Measurements from ENCODE around the gene PDZD8. TPM values are rescaled to one million over a fixed set of nuclear protein-coding genes. Genes with fewer than 3 reads are reported as not detected.
A peak's percentile ranks its signal among the peaks of the same experiment; 100 is the strongest.

The PDZD8 gene
- total and polyA plus RNA-seq, 2 experiments from 2014 or later = 14.4 to 20.1 TPM

- H3K4me1 ChIP-seq (ENCODE audit: insufficient read depth) = peaks cover 12% of the 10 kb centered on the region
- peaks cover 9% of the 10 kb centered on the region for H3F3A ChIP-seq (ENCODE audit: insufficient read depth)
- H3K36me3 ChIP-seq (ENCODE audit: low read depth) = no peaks in the 10 kb centered on the region
- H3K9me3 ChIP-seq (ENCODE audit: low read depth) = no peaks in the 10 kb centered on the region
- TF ChIP-seq EZH2phosphoT487 (IDR thresholded peaks at IDR 0.05; ENCODE audit: insufficient read depth, low read depth) (no peak), EZH2 (IDR thresholded peaks at IDR 0.05; ENCODE audit: insufficient read depth, poor library complexity, severe bottlenecking) (no peak)
- no peaks in the 10 kb centered on the region for H3K9me2 ChIP-seq (ENCODE audit: insufficient read depth)
- in situ Hi-C loops (cut with MboI) = no loop called here
- no peaks in the 10 kb centered on the region for H3K27me3 ChIP-seq (replicated peaks; ENCODE audit: insufficient read depth)
- no peak overlapping the region for H3K4me3 ChIP-seq
- H3K4me2 ChIP-seq (ENCODE audit: unreplicated experiment) = peak overlapping the region; percentile 14
- no peak overlapping the region for H3K9ac ChIP-seq
- H3K79me2 ChIP-seq (ENCODE audit: insufficient read depth) = no peaks in the 10 kb centered on the region
- peak; percentile 77 for DNase-seq
- H4K20me1 ChIP-seq (ENCODE audit: insufficient read depth) = no peaks in the 10 kb centered on the region
- 0% methylated on average over 1 of the region's 1 CpG for WGBS, 2 experiments (ENCODE audit: low coverage in 1 of 2, low lambda C conversion rate in 2 of 2, missing lambda C conversion rate in 2 of 2)
- H2AFZ ChIP-seq = no peak overlapping the region
- no peak overlapping the region for H3K27ac ChIP-seq
These were observed 38.8 kb upstream of the PDZD8 start for GRCh38 chr10:117413928-117414618.

- H3K9me3 ChIP-seq (ENCODE audit: low read depth) = no peaks in the 10 kb centered on the region
- H3K4me3 ChIP-seq = no peak overlapping the region
- H3K4me1 ChIP-seq (ENCODE audit: insufficient read depth) = peaks cover 12% of the 10 kb centered on the region
- H3K4me2 ChIP-seq (ENCODE audit: unreplicated experiment) = no peak overlapping the region
- no peaks in the 10 kb centered on the region for H3K9me2 ChIP-seq (ENCODE audit: insufficient read depth)
- H3K79me2 ChIP-seq (ENCODE audit: insufficient read depth) = no peaks in the 10 kb centered on the region
- H3K27ac ChIP-seq = no peak overlapping the region
- no peaks in the 10 kb centered on the region for H3K27me3 ChIP-seq (replicated peaks; ENCODE audit: insufficient read depth)
- no peaks in the 10 kb centered on the region for H3K36me3 ChIP-seq (ENCODE audit: low read depth)
- H2AFZ ChIP-seq = no peak overlapping the region
- H3K9ac ChIP-seq = no peak overlapping the region
- WGBS, 2 experiments (ENCODE audit: low coverage in 1 of 2, low lambda C conversion rate in 2 of 2, missing lambda C conversion rate in 2 of 2) = 85 to 88% methylated on average over 5 of the region's 5 CpGs
- no peak for TF ChIP-seq EZH2 (IDR thresholded peaks at IDR 0.05; ENCODE audit: insufficient read depth, poor library complexity, severe bottlenecking)
- peaks cover 9% of the 10 kb centered on the region for H3F3A ChIP-seq (ENCODE audit: insufficient read depth)
- H4K20me1 ChIP-seq (ENCODE audit: insufficient read depth) = no peaks in the 10 kb centered on the region
- in situ Hi-C loops (cut with MboI) = no loop called here
- DNase-seq = no peak
These were observed 37.3 kb upstream of the PDZD8 start for GRCh38 chr10:117412469-117413010.

- no peaks in the 10 kb centered on the region for H3K9me2 ChIP-seq (ENCODE audit: insufficient read depth)
- H3K79me2 ChIP-seq (ENCODE audit: insufficient read depth) = no peaks in the 10 kb centered on the region
- 78 to 79% methylated on average over 8 of the region's 8 CpGs for WGBS, 2 experiments (ENCODE audit: low coverage in 1 of 2, low lambda C conversion rate in 2 of 2, missing lambda C conversion rate in 2 of 2)
- H2AFZ ChIP-seq = no peak overlapping the region
- no peak for DNase-seq
- in situ Hi-C loops (cut with MboI) = no loop called here
- TF ChIP-seq EZH2 (IDR thresholded peaks at IDR 0.05; ENCODE audit: insufficient read depth, poor library complexity, severe bottlenecking) (no peak), EZH2phosphoT487 (IDR thresholded peaks at IDR 0.05; ENCODE audit: insufficient read depth, low read depth) (no peak)
- no peaks in the 10 kb centered on the region for H3K27me3 ChIP-seq (replicated peaks; ENCODE audit: insufficient read depth)
- no peak overlapping the region for H3K4me3 ChIP-seq
- H3K9me3 ChIP-seq (ENCODE audit: low read depth) = no peaks in the 10 kb centered on the region
- no peaks in the 10 kb centered on the region for H3K36me3 ChIP-seq (ENCODE audit: low read depth)
- peaks cover 12% of the 10 kb centered on the region for H3K4me1 ChIP-seq (ENCODE audit: insufficient read depth)
- no peaks in the 10 kb centered on the region for H4K20me1 ChIP-seq (ENCODE audit: insufficient read depth)
- no peak overlapping the region for H3K27ac ChIP-seq
- H3F3A ChIP-seq (ENCODE audit: insufficient read depth) = peaks cover 9% of the 10 kb centered on the region
- no peak overlapping the region for H3K4me2 ChIP-seq (ENCODE audit: unreplicated experiment)
- H3K9ac ChIP-seq = no peak overlapping the region
These were observed 36.5 kb upstream of the PDZD8 start for GRCh38 chr10:117411479-117412399.

- TF ChIP-seq EZH2 (IDR thresholded peaks at IDR 0.05; ENCODE audit: insufficient read depth, poor library complexity, severe bottlenecking) (no peak), EZH2phosphoT487 (IDR thresholded peaks at IDR 0.05; ENCODE audit: insufficient read depth, low read depth) (no peak)
- Histone ChIP-seq H4K20me1 (ENCODE audit: insufficient read depth) (no peaks in the 10 kb centered on the region), H3K4me2 (ENCODE audit: unreplicated experiment) (no peak overlapping the region), H2AFZ (no peak overlapping the region), H3K9me3 (ENCODE audit: low read depth) (no peaks in the 10 kb centered on the region), H3K27me3 (replicated peaks; ENCODE audit: insufficient read depth) (no peaks in the 10 kb centered on the region), H3K27ac (no peak overlapping the region), H3F3A (ENCODE audit: insufficient read depth) (peaks cover 9% of the 10 kb centered on the region), H3K36me3 (ENCODE audit: low read depth) (no peaks in the 10 kb centered on the region), H3K9me2 (ENCODE audit: insufficient read depth) (no peaks in the 10 kb centered on the region), H3K9ac (no peak overlapping the region), H3K4me1 (ENCODE audit: insufficient read depth) (peaks cover 12% of the 10 kb centered on the region), H3K4me3 (no peak overlapping the region), H3K79me2 (ENCODE audit: insufficient read depth) (no peaks in the 10 kb centered on the region)
- in situ Hi-C loops (cut with MboI) = no loop called here
- WGBS, 2 experiments (ENCODE audit: low coverage in 1 of 2, low lambda C conversion rate in 2 of 2, missing lambda C conversion rate in 2 of 2) = 79 to 85% methylated on average over 4 of the region's 4 CpGs
- DNase-seq = no peak
These were observed 35.3 kb upstream of the PDZD8 start for GRCh38 chr10:117410557-117410956.

All from GM23248 (cell line).